Renal cortical epithelial cell (primary cell): ENCODE data around the gene TGFB1I1. TPM values are rescaled to one million over a fixed set of nuclear protein-coding genes. Genes with fewer than 3 reads are reported as not detected.

ENCODE experiments used
- DNase-seq: peaks from one replicate; pipeline ENCODE4 v3.0.0-alpha.2; 2011; ENCODE audit warnings: low read depth
- total RNA-seq: library from RNA; depleted of rRNA; stranded (reverse); fragments of >200 nt; gene quantifications from 2 replicates; pipeline ENCODE4 v1.2.3, GENCODE V29; 2014

The TGFB1I1 gene
- total RNA-seq, 1 donor from 2014 or later: 26.5 TPM

DNA sequence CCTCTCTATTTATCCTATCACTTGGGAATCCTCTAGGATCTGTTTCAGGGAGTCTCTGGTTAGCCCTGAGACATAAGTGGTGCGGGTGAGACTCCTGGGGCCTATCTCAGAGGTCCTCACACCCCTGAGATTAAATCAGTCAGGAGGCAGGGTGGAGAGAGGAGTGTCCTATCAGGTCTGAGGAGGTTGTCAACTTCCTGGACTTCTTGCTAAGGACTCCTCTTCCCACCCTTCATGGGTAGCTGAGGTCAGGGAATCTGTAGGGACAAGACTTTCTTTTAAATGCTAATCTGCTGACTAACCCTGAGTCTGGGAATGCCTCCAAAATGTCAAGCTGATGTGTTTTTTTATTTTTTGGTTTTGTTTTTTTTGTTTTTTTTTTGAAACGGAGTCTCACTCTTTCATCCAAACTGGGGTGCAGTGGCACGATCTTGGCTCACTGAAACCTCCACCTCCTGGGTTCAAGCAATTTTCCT lies 19.3 kb upstream of the TGFB1I1 start:
- DNase-seq: peak; percentile 80

DNA sequence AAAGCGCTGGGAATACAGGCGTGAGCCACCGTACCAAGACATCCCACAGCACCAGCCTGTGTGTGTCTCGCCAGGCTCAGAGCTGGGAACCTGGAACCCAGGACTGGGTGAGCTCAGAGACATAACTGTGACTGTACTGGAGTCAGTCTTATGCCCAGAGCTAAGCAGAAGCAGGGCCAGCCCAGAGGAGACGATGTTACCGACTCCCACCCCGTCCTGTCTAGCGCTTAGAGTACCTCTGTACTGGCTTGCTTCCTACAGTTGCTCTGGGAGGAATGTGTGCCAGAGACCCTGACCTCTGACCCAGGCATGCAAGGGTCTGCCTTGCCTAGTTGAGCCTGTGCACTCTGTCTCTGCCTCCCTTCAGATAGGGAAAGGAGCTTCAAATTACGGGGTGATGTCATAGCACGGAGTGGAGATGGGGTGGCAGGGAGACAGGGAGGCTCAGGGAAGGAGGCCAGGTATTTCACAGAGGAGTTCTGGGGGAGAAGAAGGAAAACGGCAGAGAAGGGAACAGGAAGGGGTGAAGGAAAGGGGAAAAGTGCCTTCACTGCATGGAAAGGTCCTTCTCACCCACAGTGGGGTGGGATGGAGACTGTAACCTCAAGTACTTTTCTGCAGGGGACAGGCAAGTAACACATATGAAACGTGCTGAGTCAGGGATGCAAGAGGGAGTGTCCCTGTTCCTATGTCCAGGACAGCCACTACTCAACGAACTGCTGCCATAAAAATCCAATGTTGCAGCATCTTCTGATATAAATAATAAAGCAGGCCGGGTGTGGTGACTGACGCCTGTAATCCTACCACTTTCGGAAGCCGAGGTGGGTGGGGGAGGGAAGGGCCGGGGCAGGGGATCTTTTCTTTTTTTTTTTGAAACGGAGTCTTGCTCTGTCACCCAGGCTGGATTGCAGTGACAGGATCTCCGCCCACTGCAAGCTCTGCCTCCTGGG lies 18.4 kb upstream of the TGFB1I1 start:
- no peak for DNase-seq

DNA sequence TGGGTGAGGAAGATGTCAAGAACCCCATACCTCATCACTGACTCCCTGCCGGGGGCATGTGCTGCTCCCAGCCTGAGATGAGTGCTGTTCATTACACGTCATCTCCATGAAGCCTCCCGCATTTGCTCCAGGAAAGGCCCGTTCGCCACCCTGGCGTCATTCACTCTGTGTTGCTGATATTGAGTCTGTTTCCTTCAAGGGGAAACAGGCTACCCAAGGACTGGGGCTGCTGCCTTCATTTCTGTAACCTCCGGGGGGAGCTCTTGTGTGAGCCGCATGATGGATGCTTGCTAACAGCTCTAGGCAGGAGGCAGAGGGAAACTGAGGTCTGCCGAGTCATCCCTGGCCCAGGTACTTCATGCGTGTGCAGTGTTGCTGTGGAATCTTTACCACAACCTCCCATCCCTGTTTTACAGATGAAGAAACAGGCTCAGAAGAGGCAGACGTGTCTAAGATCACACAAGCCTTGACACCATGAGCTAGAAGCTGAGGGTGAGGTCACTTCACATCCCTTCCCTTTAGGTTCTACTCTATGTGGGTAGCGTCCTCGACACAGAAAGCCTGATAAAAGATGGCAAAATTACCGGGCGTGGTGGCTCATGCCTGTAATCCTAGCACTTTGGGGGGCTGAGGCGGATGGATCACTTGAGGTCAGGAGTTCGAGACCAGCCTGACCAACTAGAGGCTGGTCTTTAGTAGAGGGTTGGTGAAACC lies 16.2 kb upstream of the TGFB1I1 start:
- DNase-seq: no peak

DNA sequence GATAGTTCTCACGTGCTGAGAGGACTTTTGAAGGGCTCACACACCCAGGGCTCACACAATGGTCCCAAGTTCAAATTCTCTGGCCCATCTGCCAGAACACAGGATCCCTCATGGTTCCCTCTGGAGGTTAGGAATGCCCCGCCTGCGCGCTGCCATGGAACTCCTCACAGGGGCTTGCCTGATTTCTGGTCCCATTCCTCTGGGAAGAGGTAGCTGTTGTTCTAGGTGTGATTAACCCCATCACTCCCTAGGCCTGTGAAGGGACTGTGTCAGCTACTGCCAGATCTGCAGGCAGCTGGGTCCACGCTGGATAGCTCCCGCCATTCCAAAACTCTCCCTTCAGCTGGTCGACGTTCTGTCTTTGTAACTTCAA lies 15.0 kb upstream of the TGFB1I1 start:
- DNase-seq: no peak

DNA sequence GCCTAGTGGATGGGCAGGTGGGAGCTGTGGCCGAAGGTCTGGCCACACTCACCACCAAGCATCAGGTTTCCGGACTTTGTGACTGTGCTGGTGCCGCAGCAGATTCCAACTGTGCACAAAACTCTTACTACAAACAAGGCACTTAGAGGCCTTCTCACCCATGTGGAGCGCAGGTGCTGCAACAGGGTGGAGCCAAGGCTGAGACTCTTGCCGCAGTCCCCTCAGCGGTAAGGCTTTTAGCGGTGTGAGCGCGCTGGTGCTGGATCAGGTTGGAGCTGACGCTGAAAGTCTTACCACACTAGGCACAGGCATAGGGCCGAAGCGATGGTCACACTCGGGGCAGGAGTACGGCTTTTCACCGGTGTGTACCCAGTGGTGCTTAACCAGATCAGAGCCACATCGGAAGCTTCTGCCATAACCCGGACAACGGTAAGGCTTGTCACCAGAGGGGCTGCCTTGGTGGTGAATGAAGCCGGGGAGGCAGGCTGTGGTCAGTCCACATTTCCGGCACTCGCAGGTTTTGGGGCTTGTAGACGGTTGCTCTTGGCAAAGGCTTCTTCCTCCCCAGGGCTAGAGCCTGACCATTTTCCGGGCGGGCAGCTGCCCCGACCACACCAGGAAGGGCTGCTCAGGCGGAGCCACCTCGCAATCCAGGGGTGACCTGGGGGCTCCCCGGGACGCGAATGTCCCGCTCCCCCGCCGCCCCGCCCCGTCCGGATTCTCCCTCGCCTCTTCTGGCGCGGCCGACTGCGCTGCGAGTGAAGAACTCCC lies 13.7 kb upstream of the TGFB1I1 start:
- peak; percentile 51 for DNase-seq

DNA sequence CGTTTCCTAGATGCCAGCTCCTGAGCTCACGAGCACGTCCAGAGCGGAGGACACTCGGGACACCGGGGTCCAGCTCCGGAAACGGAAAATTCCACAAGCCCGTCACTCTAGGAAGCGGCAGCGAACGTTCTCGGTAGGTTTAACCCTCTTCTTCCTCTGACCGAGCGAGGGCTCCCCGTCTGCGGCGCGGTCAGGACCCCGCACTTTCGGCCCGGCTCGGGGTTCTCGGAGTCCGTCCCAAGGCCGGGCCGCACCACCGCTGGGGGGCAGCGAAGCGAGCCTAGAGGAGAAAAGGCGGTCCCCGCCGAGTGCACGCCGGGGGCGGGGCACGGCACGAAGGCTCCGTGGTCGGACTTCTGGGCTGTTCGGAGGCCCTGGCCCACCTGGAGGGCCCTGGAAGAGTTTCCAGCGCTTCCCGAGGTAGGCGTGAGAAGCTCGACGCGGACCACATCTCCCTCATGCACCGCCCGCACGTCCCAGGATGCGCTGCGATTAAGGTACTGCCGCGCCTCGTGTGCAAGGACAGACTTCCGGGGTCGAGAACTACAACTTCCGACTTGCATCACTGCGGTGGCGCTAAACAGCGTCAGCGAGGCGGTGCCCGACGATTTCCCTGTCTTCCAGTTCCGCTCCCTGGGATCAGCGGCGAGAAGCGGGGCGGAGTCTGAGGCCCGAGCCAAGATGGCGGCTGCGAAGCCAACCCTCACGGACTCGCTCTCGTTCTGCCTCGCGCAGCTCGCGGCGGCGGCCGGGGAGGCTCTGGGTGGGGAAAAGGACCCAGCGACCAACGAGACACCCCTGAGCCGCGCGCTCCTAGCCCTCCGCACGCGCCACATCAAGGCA lies 12.9 kb upstream of the TGFB1I1 start, which contains the start of gene ARMC5:
TSS of gene ARMC5 (plus strand) at position 658 of the 843 bp plus-strand sequence. CDS start at position 682, 24 bp downstream.
- DNase-seq: peak; percentile 96

DNA sequence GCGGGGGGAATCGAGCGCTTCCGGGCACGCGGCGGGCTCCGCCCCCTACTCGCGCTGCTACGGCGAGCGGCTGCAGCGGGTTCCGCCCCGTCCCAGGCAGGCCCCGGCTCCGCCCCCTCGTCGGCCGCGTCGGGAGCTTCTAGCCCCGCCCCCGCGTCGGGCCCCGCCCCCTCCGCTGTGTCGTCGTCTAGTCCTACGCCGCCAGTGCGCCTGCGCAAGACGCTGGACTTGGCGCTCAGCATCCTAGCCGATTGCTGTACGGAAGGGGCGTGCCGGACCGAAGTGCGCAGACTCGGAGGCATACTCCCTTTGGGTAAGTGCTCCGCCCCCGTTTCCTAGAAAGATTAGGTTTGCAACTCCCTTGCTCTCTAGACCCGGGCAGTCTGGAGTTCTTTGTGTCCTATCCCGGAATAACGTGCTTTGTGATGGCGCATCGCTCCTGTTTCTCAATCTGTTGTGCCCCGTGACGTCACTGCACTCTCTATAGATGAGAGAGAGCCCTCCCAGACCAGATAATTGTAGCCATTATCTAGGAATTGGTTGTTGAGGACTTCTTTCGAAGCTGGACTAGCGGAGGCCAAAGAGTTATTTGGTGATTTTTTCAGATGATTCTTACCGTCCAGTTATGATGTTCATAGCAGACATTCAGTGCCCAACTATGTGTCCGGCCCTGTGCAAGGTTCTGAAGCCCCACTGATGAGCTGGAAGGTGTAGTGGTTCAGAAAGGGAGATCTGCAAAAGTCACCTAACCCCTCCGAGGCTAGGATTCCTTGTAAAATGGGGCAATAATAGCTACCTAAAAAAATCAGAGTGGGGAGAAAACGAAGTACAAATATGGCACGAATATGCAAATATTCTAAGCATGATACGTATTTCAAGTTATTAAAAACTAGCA lies 12.0 kb upstream of the TGFB1I1 start:
- peak; percentile 97 for DNase-seq

DNA sequence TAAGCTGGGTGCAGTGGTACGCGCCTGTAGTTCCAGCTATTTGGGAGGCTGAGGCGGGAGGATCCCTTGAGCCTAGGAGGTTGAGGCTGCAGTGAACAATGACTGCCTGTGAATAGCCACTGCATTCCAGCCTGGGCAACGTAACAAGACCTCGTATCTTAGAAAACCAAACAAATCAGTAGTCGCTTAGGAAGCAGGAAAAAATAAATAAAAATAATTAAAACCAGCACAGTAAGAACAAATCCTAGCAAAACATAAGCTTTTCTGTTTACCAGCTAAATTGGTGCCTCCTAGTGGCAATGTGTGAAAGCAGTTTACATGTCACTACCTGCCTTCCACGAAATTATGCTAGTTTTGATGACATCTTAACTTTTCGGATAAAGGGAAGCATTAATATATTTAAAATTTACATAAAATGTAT lies 11.4 kb upstream of the TGFB1I1 start:
- DNase-seq: peak; percentile 62

DNA sequence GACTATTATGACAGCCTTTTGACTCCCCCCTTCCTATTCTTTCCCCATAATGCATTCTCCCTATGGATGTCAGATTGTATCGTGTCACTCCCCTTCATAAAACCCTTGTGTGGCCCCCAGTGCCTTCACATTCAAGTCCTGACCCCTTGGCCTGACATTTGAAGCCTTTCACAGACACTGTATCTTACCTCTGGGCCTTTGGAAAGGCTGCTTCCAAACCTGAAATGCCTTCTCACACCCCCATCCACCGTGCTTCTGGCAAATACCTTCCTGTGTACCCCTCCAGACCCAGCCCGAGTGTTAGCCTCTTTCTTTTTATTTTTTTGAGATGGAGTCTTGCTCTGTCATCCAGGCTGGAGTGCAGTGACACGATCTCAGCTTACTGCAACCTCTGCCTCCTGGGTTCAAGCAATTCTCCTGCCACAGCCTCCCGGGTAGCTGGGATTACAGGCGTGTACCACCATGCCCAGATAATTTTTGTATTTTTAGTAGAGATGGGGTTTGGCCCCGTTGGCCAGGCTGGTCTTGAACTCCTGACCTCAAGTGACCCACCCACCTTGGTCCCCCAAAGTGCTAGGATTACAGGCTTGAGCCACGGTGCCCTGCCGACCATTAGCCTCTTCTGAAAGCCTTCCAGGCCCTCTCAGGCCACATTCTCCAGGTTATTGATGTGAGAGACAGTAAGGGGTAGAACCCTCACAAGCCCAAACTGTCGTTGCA lies 10.6 kb upstream of the TGFB1I1 start:
- no peak for DNase-seq

DNA sequence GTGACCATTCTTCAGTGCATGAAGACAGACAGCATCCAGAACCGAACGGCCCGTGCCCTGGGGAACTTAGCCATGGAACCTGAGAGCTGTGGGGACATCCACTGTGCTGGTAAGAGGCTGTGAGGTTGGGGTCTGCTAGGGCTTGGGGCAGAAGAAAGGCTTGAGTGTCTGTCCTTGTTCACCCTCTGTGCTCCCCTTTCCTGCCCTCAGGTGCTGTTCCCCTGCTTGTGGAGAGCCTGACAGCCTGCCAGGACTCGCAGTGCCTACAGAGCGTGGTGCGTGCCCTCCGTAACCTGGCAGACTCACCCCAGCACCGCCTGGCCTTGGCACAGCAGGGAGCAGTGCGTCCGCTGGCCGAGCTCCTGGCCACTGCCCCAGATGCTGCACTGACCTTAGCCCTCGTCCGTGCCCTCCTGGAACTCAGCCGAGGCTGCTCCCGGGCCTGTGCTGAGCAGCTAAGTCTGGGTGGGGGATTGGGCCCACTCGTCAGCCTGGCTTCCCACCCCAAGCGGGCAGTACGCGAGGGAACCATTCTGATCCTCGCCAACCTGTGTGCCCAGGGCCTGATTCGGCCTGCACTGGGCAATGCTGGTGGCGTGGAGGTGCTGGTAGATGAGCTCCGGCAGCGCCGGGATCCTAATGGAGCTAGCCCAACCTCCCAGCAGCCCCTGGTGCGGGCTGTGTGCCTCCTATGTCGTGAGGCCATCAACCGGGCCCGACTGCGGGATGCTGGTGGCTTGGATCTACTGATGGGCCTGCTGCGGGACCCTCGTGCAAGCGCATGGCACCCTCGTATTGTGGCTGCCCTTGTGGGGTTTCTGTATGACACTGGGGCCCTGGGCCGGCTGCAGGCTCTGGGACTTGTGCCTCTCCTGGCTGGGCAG lies 9.8 kb upstream of the TGFB1I1 start:
- DNase-seq: no peak

DNA sequence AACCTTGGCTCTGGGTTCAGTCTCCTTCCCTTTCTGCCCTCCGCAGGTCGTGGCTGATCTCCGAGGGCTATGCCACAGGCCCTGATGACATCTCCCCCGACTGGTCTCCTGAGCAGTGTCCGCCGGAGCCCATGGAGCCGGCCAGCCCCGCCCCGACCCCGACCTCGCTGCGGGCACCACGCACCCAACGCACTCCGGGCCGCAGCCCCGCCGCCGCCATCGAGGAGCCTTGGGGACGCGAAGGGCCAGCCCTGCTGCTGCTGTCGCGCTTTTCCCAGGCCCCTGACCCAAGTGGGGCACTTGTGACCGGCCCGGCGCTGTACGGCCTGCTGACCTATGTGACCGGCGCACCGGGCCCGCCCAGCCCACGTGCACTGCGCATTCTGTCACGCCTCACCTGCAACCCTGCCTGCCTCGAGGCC lies 7.6 kb upstream of the TGFB1I1 start:
- DNase-seq: no peak

DNA sequence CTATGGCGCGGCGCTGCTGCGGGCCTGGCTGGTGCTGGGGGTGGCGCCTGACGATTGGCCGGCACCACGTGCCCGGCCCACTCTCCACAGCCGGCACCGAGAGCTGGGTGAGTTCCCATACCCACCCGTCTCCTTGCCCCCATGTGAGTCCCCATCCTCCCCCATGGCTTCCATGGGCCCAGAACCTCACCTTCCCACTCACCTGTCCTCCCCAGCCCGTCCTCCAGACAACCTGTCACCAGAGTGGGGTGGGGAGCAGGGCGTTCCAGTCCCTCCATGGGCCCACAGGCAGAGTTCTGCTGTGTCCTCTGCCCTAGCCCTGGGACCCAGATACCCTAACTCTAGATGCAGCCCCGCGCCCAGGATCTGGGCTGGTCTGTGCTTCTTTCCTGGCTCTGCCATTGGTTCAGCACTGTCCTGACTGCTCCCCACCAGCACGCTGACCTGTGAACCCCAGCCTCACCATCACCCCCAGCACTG lies 7.1 kb upstream of the TGFB1I1 start:
- DNase-seq: no peak

DNA sequence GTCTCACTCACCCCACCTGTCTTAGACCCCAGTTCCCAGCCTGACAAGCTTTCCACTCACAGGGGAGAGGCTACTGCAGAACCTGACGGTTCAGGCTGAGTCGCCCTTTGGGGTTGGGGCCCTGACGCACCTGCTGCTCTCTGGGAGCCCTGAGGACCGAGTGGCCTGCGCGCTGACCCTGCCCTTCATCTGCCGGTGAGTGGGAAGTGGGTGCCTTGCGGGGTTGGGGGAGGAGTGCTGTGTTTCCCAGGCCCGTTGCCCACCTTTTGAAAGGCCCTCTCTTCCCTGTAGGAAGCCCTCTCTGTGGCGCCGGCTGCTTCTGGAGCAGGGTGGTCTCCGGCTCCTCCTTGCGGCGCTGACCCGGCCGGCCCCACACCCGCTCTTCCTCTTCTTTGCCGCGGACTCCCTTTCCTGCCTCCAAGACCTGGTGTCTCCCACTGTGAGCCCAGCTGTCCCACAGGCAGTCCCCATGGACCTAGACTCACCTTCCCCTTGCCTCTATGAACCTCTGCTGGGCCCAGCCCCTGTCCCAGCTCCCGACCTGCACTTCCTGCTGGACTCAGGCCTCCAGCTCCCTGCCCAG lies 6.1 kb upstream of the TGFB1I1 start:
- DNase-seq: no peak

DNA sequence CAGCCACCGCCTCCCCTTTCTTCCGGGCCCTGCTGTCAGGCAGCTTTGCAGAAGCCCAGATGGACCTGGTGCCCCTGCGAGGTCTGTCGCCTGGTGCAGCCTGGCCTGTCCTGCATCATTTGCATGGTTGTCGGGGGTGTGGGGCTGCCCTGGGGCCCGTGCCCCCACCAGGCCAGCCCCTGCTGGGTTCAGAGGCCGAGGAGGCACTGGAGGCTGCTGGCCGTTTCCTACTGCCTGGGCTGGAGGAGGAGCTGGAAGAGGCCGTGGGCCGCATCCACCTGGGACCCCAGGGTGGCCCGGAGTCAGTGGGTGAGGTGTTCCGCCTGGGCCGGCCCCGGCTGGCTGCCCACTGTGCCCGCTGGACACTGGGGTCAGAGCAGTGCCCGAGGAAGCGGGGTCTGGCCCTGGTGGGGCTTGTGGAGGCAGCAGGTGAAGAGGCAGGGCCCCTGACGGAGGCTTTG lies 5.5 kb upstream of the TGFB1I1 start:
- DNase-seq: no peak

DNA sequence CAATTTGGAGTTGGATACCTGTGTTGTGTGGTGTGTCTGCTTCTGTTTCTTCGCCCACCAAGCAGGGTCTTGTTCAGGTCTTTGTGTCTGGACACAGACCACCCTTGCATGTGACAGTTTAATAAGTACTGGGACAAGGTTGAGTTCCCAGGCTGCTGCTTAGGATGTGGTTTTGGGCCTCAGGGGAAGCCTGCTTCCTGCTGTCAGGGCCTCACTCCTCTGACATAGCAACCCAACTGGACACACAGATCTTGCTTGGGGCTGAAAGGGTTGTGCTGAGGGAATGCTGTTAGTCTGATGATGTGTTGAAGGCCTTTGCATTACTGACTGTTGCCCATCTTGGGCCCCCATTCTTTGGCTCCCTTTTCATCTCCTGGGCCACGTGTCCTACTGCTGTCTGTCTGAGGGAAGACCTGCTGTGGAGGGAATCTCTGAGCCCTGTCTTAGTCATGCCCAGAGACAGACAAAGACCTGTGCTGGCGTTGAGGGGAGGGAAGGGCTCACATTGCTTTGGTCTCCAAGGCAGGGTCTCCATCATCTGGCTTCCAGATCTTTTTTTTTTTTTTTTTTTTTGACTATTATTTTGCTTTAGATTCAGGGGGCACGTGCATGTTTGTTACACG lies 4.7 kb upstream of the TGFB1I1 start:
- DNase-seq: no peak

DNA sequence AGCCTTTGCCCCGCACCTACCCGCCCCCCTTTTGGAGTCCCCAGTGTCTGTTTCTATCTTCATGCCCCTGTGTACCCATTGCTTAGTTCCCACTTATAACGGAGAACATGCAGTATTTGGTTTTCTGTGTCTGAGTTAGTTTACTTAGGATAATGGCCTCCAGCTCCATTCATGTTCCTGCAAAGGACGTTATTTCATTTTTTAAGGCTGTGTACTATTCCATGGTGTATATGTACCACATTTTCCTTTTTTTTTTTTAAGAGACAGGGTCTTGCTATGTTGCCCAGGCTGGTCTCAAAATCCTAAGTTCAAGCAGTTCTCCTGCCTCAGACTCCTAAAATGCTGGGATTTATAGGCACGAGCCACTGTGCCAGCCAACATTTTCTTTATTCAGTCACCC lies 4.1 kb upstream of the TGFB1I1 start:
- DNase-seq: no peak

DNA sequence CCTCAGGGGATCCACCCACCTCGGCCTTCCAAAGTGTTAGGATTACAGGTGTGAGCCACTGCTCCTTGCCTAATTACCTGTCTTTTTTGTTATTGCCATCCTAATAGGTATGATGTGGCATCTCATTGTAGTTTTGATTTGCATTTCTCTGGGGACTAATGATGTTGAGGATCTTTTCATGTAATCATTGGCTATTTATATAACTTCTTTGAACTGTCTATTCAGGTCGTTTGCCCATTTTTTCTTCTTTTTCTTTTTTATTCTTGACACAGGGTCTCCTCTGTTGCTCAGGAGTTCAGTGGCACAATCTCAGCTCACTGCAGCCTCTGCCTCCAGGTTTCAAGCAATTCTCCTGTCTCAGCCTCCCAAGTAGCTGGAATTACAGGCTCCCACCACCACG lies 1.3 kb upstream of the TGFB1I1 start:
- no peak for DNase-seq
